ENCODE data around the gene S100B. TPM values are rescaled to one million over a fixed set of nuclear protein-coding genes. Genes with fewer than 3 reads are reported as not detected.
A peak's percentile ranks its signal among the peaks of the same experiment; 100 is the strongest.

S100B gene
- total RNA-seq, 1 donor from 2014 or later = not detected

DNA sequence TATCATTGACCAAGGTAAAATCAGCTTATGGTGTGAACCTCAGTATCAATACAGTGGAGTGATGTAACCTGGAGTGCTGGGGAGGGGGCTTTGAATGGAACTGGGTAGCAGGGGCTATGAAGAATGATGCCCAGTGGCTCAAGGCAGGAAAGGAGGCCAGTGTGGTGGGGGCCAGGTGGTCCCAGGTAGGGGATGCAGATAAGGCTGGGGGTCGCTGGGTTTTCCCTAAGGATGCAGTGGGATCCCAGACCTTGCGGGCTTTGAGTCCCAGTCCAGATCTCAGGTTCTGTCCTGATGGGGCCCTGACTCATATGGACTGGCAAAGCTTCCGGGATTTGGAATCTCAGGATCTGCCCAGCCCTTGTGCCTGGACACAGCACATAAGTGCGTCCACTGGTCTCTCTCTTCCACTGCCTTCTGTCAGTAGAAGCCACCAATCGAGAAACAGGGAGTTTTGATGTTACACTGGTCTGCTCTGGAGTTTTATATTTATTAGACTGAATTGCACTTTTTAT lies 52.0 kb downstream of the S100B start:
- ATAC-seq (ENCODE audit: low read depth) (no peak), DNase-seq (no peak)
- no peak overlapping the region for H3K4me3 Mint-ChIP-seq
- intact Hi-C loops (cut with micrococcal nuclease) = no loop called here
- H3K4me1 Mint-ChIP-seq = peaks cover 27% of the 10 kb centered on the region
- no peak overlapping the region for H3K27ac Mint-ChIP-seq
- ChIA-PET CTCF (no interaction called here), POLR2A (no interaction called here)
- peaks cover 4% of the 10 kb centered on the region for H3K9me3 Mint-ChIP-seq
- TF ChIP-seq, protein P1, sequence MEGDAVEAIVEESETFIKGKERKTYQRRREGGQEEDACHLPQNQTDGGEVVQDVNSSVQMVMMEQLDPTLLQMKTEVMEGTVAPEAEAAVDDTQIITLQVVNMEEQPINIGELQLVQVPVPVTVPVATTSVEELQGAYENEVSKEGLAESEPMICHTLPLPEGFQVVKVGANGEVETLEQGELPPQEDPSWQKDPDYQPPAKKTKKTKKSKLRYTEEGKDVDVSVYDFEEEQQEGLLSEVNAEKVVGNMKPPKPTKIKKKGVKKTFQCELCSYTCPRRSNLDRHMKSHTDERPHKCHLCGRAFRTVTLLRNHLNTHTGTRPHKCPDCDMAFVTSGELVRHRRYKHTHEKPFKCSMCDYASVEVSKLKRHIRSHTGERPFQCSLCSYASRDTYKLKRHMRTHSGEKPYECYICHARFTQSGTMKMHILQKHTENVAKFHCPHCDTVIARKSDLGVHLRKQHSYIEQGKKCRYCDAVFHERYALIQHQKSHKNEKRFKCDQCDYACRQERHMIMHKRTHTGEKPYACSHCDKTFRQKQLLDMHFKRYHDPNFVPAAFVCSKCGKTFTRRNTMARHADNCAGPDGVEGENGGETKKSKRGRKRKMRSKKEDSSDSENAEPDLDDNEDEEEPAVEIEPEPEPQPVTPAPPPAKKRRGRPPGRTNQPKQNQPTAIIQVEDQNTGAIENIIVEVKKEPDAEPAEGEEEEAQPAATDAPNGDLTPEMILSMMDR (IDR thresholded peaks at IDR 0.05) = no peak
- peaks cover 54% of the 10 kb centered on the region for H3K36me3 Mint-ChIP-seq (ENCODE audit: low read depth)
- H3K27me3 Mint-ChIP-seq = no peaks in the 10 kb centered on the region

DNA sequence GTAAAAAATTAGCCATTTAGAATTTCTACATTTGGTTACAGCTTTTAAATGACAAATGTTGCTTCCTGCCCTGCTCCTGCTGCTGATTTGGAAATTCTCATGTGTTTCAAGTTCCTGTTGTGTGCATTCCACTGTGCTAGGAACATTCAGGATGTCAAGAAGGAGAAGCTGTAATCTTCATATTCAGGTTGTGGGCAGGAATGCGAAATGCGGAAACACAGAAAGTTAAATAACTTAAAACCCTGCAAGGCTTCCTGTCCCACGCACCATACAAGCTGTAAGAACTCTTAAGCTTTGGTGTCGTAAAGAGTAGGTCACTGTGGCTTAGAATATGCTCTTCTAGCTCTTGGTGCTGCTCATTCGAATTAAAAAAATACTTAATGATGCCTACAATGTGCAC lies 52.6 kb downstream of the S100B start:
- no peak for ATAC-seq (ENCODE audit: low read depth)

DNA sequence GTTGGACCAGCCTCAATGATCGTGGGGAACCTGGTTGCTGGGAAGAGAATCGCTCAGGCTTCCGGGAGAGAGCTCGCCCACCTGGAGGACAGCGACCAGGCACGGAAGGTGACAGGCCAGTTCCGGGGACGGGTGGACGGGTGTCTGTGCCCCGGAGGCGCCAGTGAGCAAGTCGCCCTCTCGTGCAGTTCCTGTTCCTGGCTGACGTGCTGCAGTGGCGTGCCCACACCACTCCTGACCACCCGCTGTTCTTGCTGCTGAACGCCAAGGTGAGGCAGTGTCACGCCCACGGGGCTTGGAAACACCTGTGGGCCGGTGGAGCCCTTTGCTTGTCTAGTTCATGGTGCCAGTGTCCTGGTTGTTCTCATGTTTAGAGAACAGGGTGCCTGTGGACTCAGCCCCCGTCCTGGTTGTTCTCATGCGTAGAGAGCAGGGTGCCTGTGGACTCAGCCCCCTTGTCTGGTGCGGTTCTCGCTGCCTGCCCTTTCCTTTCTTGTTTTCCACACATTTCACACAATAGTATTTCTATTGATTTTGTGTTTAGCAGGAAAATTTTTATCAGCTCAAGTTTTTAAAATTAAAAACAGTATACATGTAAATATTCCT lies 53.1 kb downstream of the S100B start:
- DNase-seq = no peak
- TF ChIP-seq, protein P1 (IDR thresholded peaks at IDR 0.05) = no peak
- Mint-ChIP-seq H3K36me3 (ENCODE audit: low read depth) (peaks cover 53% of the 10 kb centered on the region), H3K27ac (peak overlapping the region; percentile 79), H3K4me3 (peak overlapping the region; percentile 62), H3K9me3 (peaks cover 4% of the 10 kb centered on the region), H3K27me3 (no peaks in the 10 kb centered on the region), H3K4me1 (peaks cover 27% of the 10 kb centered on the region)
- intact Hi-C loops (cut with micrococcal nuclease) = no loop called here
- CTCF ChIA-PET = interaction anchor here (1.1 kb wide), 1 partner anchor 8 kb away, joined by 4 read pairs; no protein-coding TSS in a partner anchor
- peak; percentile 73 for ATAC-seq (ENCODE audit: low read depth)
- POLR2A ChIA-PET = interaction anchor here (2.0 kb wide), 1 partner anchor 84 kb away, joined by 5 read pairs; the partner anchor contains the start of gene PRMT2

More for the DNA sequence above, 52.6 kb downstream of the S100B start:
- H3K4me3 Mint-ChIP-seq = no peak overlapping the region
- peaks cover 27% of the 10 kb centered on the region for H3K4me1 Mint-ChIP-seq
- H3K27ac Mint-ChIP-seq = no peak overlapping the region
- TF ChIP-seq, protein P1 (IDR thresholded peaks at IDR 0.05) = no peak
- ChIA-PET CTCF (no interaction called here), POLR2A (interaction anchor here (2.0 kb wide), 1 partner anchor 83 kb away, joined by 5 read pairs; the partner anchor contains the start of gene PRMT2)
- intact Hi-C loops (cut with micrococcal nuclease) = no loop called here
- no peaks in the 10 kb centered on the region for H3K27me3 Mint-ChIP-seq
- H3K9me3 Mint-ChIP-seq = peaks cover 4% of the 10 kb centered on the region
- DNase-seq = no peak
- H3K36me3 Mint-ChIP-seq (ENCODE audit: low read depth) = peaks cover 53% of the 10 kb centered on the region

DNA sequence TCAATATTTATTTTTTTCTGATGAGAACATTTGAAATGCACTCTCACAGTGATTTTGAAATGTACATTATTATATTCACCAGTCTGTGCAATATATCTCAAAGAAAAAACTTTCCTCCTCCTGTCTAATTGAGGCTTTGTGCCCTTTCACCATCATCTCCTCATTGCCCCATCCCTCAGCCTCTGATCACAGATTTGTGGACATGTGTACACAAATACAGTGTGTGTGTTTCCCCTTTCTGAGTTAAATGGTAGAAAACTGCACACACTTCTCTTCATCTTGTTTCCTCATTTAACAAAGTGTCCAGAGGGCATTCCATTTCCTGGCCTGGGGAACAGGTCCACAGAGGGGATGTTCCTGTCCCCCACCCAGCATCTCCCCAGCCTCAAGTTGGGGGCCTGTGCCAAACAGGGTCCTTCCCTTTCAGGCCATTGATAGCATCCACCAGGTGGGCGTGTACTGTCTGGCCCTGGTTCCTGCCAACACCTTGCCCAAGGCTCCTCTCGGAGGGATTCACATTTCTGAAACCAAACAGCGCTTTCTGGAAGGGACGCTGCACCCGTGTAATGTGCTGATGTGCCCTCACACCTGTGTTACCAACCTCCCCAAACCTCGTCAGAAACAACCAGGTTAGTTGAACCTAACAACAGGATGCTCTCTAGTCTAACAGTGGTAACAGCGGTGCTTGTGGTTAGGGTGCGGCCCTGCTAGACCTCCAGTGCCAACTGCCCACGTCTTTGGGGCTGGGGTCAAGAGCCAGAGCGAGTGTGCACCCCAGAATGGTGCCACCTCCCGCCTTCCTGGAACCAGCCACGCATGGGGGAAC lies 54.6 kb downstream of the S100B start:
- ATAC-seq (ENCODE audit: low read depth) (peak; percentile 25), DNase-seq (no peak)
- TF ChIP-seq, protein P1 (IDR thresholded peaks at IDR 0.05) = no peak
- peaks cover 27% of the 10 kb centered on the region for H3K4me1 Mint-ChIP-seq
- H3K9me3 Mint-ChIP-seq = peaks cover 4% of the 10 kb centered on the region
- ChIA-PET CTCF (no interaction called here), POLR2A (interaction anchor here (2.0 kb wide), 1 partner anchor 85 kb away, joined by 5 read pairs; the partner anchor contains the start of gene PRMT2)
- intact Hi-C loops (cut with micrococcal nuclease) = no loop called here
- no peaks in the 10 kb centered on the region for H3K27me3 Mint-ChIP-seq
- H3K4me3 Mint-ChIP-seq = peak overlapping the region; percentile 19
- peak overlapping the region; percentile 80 for H3K27ac Mint-ChIP-seq
- peaks cover 56% of the 10 kb centered on the region for H3K36me3 Mint-ChIP-seq (ENCODE audit: low read depth)

DNA sequence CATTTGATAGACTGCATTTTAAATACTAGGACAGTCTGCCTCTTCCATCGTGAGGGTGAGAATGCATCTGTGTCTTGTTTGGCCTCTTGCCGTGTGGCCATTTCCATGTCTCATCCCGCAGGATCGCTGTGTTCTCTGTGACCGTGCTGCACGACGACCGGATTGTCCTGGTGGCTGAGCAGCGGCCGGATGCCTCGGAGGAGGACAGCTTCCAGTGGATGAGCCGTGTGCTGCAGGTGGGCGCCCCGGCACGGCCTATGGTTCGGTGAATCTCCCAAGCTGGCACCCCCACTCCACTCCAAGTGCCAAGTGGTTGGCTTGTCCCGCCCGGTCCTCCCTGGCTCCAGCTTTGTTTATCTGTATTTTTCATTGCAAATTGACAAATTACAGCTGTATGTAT lies 55.2 kb downstream of the S100B start:
- H3K9me3 Mint-ChIP-seq = peaks cover 4% of the 10 kb centered on the region
- ChIA-PET POLR2A (no interaction called here), CTCF (no interaction called here)
- H3K27me3 Mint-ChIP-seq = no peaks in the 10 kb centered on the region
- intact Hi-C loops (cut with micrococcal nuclease) = no loop called here
- H3K36me3 Mint-ChIP-seq (ENCODE audit: low read depth) = peaks cover 57% of the 10 kb centered on the region
- TF ChIP-seq, protein P1 (IDR thresholded peaks at IDR 0.05) = no peak
- H3K27ac Mint-ChIP-seq = no peak overlapping the region
- peaks cover 27% of the 10 kb centered on the region for H3K4me1 Mint-ChIP-seq
- H3K4me3 Mint-ChIP-seq = no peak overlapping the region
- DNase-seq (no peak), ATAC-seq (ENCODE audit: low read depth) (no peak)
